Neural cell (in vitro differentiated cells): Measurements from ENCODE around the gene TCP10L. TPM values are rescaled to one million over a fixed set of nuclear protein-coding genes. Genes with fewer than 3 reads are reported as not detected.

ENCODE experiments used
- H2AFZ ChIP-seq: fragments of 200-600, 300-800 bp; sonication (generic), shearing (Covaris generic); 2 replicates; pipeline ENCODE4 v1.6.0; 2014; ENCODE audit warnings: low read depth, mild to moderate bottlenecking, antibody characterized with exemption, low read length, moderate library complexity
- H3F3A ChIP-seq: fragments of 200-600 bp; shearing (Covaris generic); 2 replicates; pipeline ENCODE4 v1.6.1; 2016; ENCODE audit warnings: mild to moderate bottlenecking, moderate library complexity, mixed read lengths, antibody characterized with exemption, low read length; ENCODE audit not compliant: insufficient read depth, poor library complexity, severe bottlenecking
- H3K27ac ChIP-seq: fragments of 200-600, 300-800 bp; sonication (generic), shearing (Covaris generic); 2 replicates; pipeline ENCODE4 v1.5.1; 2014; ENCODE audit warnings: mild to moderate bottlenecking, low read length, moderate library complexity
- H3K27me3 ChIP-seq: fragments of 300-800, 200-600 bp; sonication (generic), shearing (Covaris generic); 2 replicates; pipeline ENCODE4 v1.6.0; 2014; ENCODE audit warnings: mild to moderate bottlenecking, low read depth, low read length, moderate library complexity; ENCODE audit not compliant: insufficient read depth
- H3K36me3 ChIP-seq: fragments of 300-800, 200-600 bp; sonication (generic), shearing (Covaris generic); 2 replicates; pipeline ENCODE4 v1.5.1; 2014; ENCODE audit warnings: mild to moderate bottlenecking, antibody characterized with exemption, low read length, moderate library complexity; ENCODE audit not compliant: insufficient read depth
- H3K4me2 ChIP-seq: fragments of 300-800, 200-600 bp; sonication (generic), shearing (Covaris generic); 2 replicates; pipeline ENCODE4 v1.6.0; 2014; ENCODE audit warnings: mild to moderate bottlenecking, low read length
- H3K4me3 ChIP-seq: fragments of 300-800, 200-600 bp; sonication (generic), shearing (Covaris generic); 2 replicates; pipeline ENCODE4 v1.5.1; 2014; ENCODE audit warnings: mild to moderate bottlenecking, low read length, moderate library complexity
- H3K79me2 ChIP-seq: fragments of 200-600 bp; shearing (Covaris generic); replicated peaks from 2 replicates; pipeline ENCODE4 v1.6.0; 2014; ENCODE audit warnings: mild to moderate bottlenecking, low read length, moderate library complexity; ENCODE audit not compliant: insufficient read depth
- H3K9ac ChIP-seq: fragments of 300-800, 200-600 bp; sonication (generic), shearing (Covaris generic); 2 replicates; pipeline ENCODE4 v1.6.1; 2016; ENCODE audit warnings: mild to moderate bottlenecking, low read length, mixed read lengths
- H3K9me2 ChIP-seq: fragments of 200-600 bp; shearing (Covaris generic); 2 replicates; pipeline ENCODE4 v1.6.1; 2016; ENCODE audit warnings: mild to moderate bottlenecking, low read length, mixed read lengths; ENCODE audit not compliant: insufficient read depth
- H3K9me3 ChIP-seq: fragments of 200-600, 300-800 bp; sonication (generic), shearing (Covaris generic); 2 replicates; pipeline ENCODE4 v1.6.1; 2016; ENCODE audit warnings: mild to moderate bottlenecking, mixed run types, low read length, moderate library complexity, mixed read lengths
- H4K20me1 ChIP-seq: fragments of 200-600 bp; shearing (Covaris generic); 2 replicates; pipeline ENCODE4 v1.6.1; 2016; ENCODE audit warnings: mild to moderate bottlenecking, mixed run types; ENCODE audit not compliant: insufficient read depth
- CTCF ChIP-seq: fragments of 450-650 bp; IDR thresholded peaks from 2 replicates; pipeline ENCODE4 v1.5.1; 2014; ENCODE audit warnings: antibody characterized with exemption, mild to moderate bottlenecking, moderate library complexity; ENCODE audit not compliant: poor library complexity, severe bottlenecking
- EP300 ChIP-seq: fragments of 450-650 bp; conservative IDR thresholded peaks from 2 replicates; pipeline ENCODE4 v1.6.1; 2014; ENCODE audit warnings: antibody characterized with exemption, mild to moderate bottlenecking, moderate library complexity; ENCODE audit not compliant: poor library complexity, severe bottlenecking
- EZH2 ChIP-seq: fragments of 200-600, 300-800 bp; shearing (Covaris generic), sonication (generic); IDR thresholded peaks from 2 replicates; pipeline ENCODE4 v1.6.1; 2014; ENCODE audit warnings: antibody characterized with exemption, low read length, borderline replicate concordance, mild to moderate bottlenecking; ENCODE audit not compliant: insufficient read depth, poor library complexity, severe bottlenecking
- MXI1 ChIP-seq: fragments of 450-650 bp; conservative IDR thresholded peaks from 2 replicates; pipeline ENCODE4 v1.6.1; 2014; ENCODE audit warnings: antibody characterized with exemption, mild to moderate bottlenecking; ENCODE audit not compliant: poor library complexity, severe bottlenecking
- POLR2AphosphoS5 ChIP-seq: IDR thresholded peaks from 2 replicates; pipeline ENCODE4 v1.6.1; 2012
- RAD21 ChIP-seq: fragments of 450-650 bp; conservative IDR thresholded peaks from 2 replicates; pipeline ENCODE4 v1.6.1; 2014; ENCODE audit warnings: antibody characterized with exemption, mild to moderate bottlenecking, moderate library complexity
- REST ChIP-seq: IDR thresholded peaks from 2 replicates; pipeline ENCODE4 v1.6.1; 2012; ENCODE audit warnings: borderline replicate concordance
- SMC3 ChIP-seq: fragments of 450-650 bp; conservative IDR thresholded peaks from 2 replicates; pipeline ENCODE4 v1.6.1; 2014; ENCODE audit warnings: antibody characterized with exemption, mild to moderate bottlenecking, moderate library complexity; ENCODE audit not compliant: poor library complexity
- polyA plus RNA-seq: library from polyadenylated mRNA; depleted of rRNA; stranded (reverse); fragments of >200 nt; gene quantifications from 2 replicates; pipeline ENCODE4 v1.2.3, GENCODE V29; 2014

The TCP10L gene
- polyA plus RNA-seq, 1 donor from 2014 or later, result 1.7 TPM

GRCh38 chr21:32567626-32568025, 17.7 kb downstream of the TCP10L start:
- no peaks in the 10 kb centered on the region for H3K9me3 ChIP-seq
- no peaks in the 10 kb centered on the region for H3K36me3 ChIP-seq
- no peaks in the 10 kb centered on the region for H3K79me2 ChIP-seq
- H4K20me1 ChIP-seq, result no peaks in the 10 kb centered on the region
- no peak overlapping the region for H2AFZ ChIP-seq
- no peak overlapping the region for H3K4me3 ChIP-seq
- no peaks in the 10 kb centered on the region for H3K9me2 ChIP-seq
- H3K27ac ChIP-seq, result no peak overlapping the region
- H3F3A ChIP-seq, result no peaks in the 10 kb centered on the region
- no peaks in the 10 kb centered on the region for H3K27me3 ChIP-seq
- no peak overlapping the region for H3K4me2 ChIP-seq
- TF ChIP-seq RAD21 (no peak), EZH2 (no peak), CTCF (no peak), POLR2AphosphoS5 (no peak), MXI1 (no peak), EP300 (no peak), REST (no peak)
- no peak overlapping the region for H3K9ac ChIP-seq

DNA sequence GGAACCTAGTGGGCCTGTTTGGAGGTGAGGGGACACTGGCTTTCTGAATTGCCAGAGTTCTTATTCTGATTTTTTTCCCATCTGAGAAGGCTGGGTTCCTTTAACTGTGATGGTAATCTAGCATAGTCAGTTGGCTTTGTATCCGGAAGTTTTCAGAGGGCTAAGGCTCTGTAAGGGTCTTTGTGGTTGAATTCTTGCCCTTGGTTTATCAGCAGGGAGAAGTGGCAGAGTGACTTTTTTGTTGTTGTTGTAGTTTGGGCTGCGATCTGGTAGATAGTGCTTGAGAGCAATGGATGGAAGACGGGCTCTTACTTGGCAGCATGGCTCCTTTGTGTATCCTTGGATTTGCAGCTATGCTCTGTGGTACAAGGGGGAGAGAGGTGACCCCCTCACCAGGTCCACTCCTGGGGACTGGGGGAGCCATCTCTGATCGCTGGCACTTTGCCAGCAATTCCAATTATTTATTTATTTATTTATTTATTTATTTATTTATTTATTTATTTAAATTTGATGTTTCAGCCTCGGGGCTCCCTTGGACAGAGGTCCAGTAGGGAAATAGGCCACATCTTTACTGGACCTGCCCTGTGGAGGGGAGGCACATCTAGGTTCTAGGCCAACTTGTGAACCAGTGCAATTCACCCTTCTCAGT, 18.5 kb downstream of the TCP10L start:
- H3K9ac ChIP-seq, result no peak overlapping the region
- H2AFZ ChIP-seq, result no peak overlapping the region
- no peaks in the 10 kb centered on the region for H3F3A ChIP-seq
- H3K9me3 ChIP-seq, result no peaks in the 10 kb centered on the region
- H3K79me2 ChIP-seq, result no peaks in the 10 kb centered on the region
- H3K36me3 ChIP-seq, result no peaks in the 10 kb centered on the region
- no peaks in the 10 kb centered on the region for H3K27me3 ChIP-seq
- TF ChIP-seq SMC3 (no peak), EP300 (no peak), RAD21 (no peak), REST (no peak)
- no peak overlapping the region for H3K4me2 ChIP-seq
- no peaks in the 10 kb centered on the region for H3K9me2 ChIP-seq
- H3K4me3 ChIP-seq, result no peak overlapping the region
- H4K20me1 ChIP-seq, result no peaks in the 10 kb centered on the region
- H3K27ac ChIP-seq, result no peak overlapping the region
